Measurements from ENCODE around the gene CLIP4.

CLIP4 gene

GRCh38 chr2:29143657-29144056, 28.4 kb downstream of the CLIP4 start:
- DNase-seq: no peak

GRCh38 chr2:29146197-29146596, 31.0 kb downstream of the CLIP4 start:
- DNase-seq: no peak

- DNase-seq: no peak
These were observed 32.7 kb downstream of the CLIP4 start for GRCh38 chr2:29147963-29148362.

GRCh38 chr2:29154610-29155009, 39.4 kb downstream of the CLIP4 start:
- no peak for DNase-seq

- no peak for DNase-seq
These were observed 40.4 kb downstream of the CLIP4 start for GRCh38 chr2:29155578-29155977.

- DNase-seq: no peak
These were observed 41.9 kb downstream of the CLIP4 start for GRCh38 chr2:29157131-29157530.

GRCh38 chr2:29159125-29159524, 43.9 kb downstream of the CLIP4 start:
- no peak for DNase-seq

GRCh38 chr2:29160184-29160583, 45.0 kb downstream of the CLIP4 start:
- no peak for DNase-seq

GRCh38 chr2:29162204-29162928, 47.2 kb downstream of the CLIP4 start:
- no peak for DNase-seq

GRCh38 chr2:29164091-29164846, 49.1 kb downstream of the CLIP4 start:
- no peak for DNase-seq

GRCh38 chr2:29165362-29166241, 50.4 kb downstream of the CLIP4 start:
- DNase-seq: no peak

- DNase-seq: no peak
These were observed 51.2 kb downstream of the CLIP4 start for GRCh38 chr2:29166242-29167039.

GRCh38 chr2:29174937-29175336, 59.7 kb downstream of the CLIP4 start:
- no peak for DNase-seq

- DNase-seq: no peak
These were observed 60.1 kb downstream of the CLIP4 start for GRCh38 chr2:29175338-29175737.

- no peak for DNase-seq
These were observed 67.1 kb downstream of the CLIP4 start for GRCh38 chr2:29182334-29182733.

- no peak for DNase-seq
These were observed 67.7 kb downstream of the CLIP4 start for GRCh38 chr2:29182920-29183319.

- DNase-seq: no peak
These were observed 69.3 kb downstream of the CLIP4 start for GRCh38 chr2:29184531-29184930.

GRCh38 chr2:29186817-29187216, 71.6 kb downstream of the CLIP4 start:
- DNase-seq: no peak

GRCh38 chr2:29187926-29188325, 72.7 kb downstream of the CLIP4 start:
- DNase-seq: no peak

- no peak for DNase-seq
These were observed 73.8 kb downstream of the CLIP4 start for GRCh38 chr2:29189052-29189451.

GRCh38 chr2:29191817-29192216, 76.6 kb downstream of the CLIP4 start:
- DNase-seq: no peak

- no peak for DNase-seq
These were observed 77.3 kb downstream of the CLIP4 start for GRCh38 chr2:29192526-29192925.

- no peak for DNase-seq
These were observed 77.9 kb downstream of the CLIP4 start for GRCh38 chr2:29193111-29193510.
